Stimulated activated CD8-positive, alpha-beta memory T cell treated with anti-CD3 and anti-CD28 coated beads, Interleukin-15, amount 100 ng/mL, for 1 hour (primary cell): ENCODE measurements around the gene PFN2.
A peak's percentile ranks its signal among the peaks of the same experiment; 100 is the strongest.
"Not testable (repeated sequence)": the region's sequence is repeated elsewhere in the genome, so short reads cannot be mapped to it uniquely, and the experiment has no call there.

ENCODE experiments used
- DNase-seq: peaks from one replicate; pipeline ENCODE4 v3.0.0-alpha.2; 2020; ENCODE audit warnings: low read depth

Gene PFN2, protein sequence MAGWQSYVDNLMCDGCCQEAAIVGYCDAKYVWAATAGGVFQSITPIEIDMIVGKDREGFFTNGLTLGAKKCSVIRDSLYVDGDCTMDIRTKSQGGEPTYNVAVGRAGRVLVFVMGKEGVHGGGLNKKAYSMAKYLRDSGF

DNA sequence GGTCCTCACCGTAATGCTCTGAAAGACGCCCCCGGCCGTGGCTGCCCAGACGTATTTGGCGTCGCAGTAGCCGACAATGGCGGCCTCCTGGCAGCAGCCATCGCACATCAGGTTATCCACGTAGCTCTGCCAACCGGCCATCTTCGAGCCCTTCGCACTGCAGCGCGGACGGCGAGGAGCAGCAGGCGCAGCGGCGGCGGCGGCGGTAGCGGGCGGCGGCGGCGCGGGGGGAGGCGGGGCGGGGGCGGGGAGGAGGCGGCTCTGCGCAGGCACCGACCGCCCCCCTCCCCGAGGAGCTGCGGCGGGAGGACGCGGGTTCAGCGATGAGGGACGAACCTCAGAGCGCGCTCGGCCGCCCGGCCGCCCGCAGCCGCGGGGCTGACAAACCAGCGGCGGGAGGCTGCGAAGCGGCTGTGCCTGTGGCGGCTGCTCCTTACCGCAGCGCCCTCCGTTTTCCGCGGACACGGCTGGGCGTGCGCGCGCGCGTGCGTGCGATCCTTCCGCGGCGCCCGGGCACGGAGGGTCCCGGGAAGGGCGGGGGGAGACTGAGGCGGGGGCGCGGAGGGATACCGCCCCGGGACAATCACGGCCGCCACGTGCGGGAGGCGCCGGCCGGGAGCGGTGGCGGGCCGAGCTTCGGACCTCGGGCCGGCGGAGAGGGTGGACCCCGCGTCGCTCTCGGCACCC lies at the start of gene PFN2:
PFN2 (minus strand) TSS at position 180 of the 687 bp plus-strand sequence; CDS start at position 141, 39 bp downstream.
- DNase-seq, result no peak

DNA sequence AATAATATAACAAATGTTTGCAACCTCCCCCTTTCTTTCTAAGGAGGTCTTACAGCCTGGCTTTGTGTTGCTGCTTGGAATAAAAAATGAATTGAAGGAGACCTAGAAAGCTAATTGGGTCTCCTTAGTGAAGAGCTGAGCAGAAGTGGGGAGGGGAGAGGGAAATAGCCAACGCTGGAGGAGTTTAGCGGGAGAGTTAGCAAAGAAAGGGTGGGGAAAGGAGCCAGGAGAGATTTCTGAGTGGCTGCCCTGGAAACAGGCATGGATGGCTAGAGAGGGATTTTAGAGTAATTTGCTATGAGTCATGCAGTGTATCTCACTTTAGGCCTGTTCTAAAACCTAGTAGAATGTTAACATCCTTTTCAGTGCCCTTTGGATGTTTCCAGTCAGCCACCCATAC lies 45.2 kb upstream of the PFN2 start:
- DNase-seq, result no peak

- DNase-seq, result no peak
Measured at GRCh38 chr3:150014782-150015181, 44.1 kb upstream of the PFN2 start.

DNA sequence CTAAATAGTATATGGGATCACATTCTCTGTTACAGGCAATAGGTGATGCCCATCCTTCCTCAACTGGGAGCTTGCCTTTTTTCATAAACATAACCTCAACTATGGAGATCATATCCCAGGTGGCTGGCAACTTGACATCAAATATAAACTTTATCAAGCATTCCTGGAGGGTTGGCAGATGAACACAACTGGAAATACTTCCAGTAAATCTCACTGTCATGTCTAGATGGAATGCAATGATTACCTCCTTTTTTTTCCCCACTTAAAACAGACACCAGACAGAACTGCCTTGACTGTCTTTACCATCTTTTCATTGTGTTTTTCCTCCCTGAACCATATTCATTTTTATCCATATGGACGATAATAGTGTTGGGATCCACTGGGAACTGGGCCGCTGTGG lies 43.1 kb upstream of the PFN2 start:
- no peak for DNase-seq

- no peak for DNase-seq
Measured at GRCh38 chr3:150006794-150007193, 36.1 kb upstream of the PFN2 start.

DNA sequence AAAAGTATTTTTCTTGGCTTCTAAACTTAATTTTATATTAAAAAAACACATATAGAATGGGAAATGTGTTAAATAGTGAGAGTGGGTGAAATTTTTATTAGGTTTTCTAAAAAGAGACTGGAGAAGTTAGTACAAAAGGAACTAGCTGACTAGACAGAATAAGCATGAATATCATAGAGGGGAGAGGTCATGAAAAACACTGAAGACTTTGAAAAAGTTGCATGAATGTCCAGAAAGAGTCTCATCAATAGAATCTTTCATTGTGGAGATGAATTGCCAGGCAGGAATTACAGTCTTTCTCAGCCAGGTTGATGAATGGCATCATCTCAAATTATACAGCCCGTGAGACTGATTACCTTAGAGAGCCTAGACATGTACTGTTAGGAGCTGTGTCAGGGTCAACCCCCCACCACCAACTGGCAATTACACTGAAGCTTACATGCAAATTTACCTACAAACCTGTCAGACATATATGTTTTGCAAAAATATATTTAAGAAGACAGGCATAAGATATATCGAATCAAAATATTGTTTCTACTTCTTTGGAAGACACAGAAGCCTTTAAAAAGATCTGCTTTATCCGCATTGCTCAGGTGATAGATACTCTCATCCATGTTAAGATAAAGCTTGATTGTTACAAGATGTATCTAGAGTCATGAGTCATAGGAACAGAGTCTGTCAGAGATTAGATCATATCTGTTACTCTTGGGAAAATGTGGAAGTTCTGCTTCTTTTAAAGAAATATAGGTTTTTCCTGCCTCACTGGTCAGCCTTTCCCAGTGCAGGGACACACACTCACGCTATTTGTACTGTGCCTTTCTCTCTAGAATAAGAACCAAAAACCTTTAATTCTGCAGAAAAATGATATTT lies 34.8 kb upstream of the PFN2 start:
- DNase-seq, result no peak

DNA sequence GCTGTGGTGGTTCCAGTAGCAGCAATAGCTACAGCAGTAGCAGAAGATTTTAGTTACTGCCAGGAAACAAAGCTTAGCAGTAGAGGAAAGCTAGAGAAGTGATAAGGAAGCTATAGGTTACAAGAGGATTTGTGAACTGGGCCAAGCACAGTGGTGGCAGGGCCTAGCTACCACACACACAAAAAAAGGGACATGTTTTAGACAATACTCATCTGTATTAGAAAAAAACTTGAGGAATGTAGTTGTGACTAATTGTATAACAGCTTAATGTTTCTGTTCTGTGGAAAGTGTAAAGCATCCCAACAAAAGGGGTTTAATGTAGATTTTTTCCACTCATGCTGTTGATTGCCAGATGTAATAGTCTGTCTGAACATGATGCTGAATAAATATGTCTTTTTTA lies 29.9 kb upstream of the PFN2 start:
- DNase-seq, result no peak

DNA sequence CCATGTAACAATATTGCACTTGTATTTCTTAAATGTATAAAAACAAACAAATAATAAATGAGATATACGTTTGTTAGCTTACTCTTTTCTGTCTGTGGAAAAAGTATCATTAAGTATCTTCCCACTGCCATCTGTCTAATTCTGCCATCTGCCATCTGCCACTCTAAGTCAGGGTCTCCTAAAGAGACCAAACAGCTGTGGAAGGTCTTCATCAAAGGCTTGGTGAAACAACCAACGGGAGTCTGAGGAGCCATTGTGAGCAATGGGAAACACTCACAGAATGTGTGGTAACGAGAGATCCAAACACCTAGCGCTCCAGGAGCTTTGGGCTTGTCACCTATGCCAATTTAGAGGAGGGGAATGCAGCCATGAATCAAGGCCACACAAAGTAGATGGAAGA lies 28.7 kb upstream of the PFN2 start:
- no peak for DNase-seq

GRCh38 chr3:149998946-149999345 lies 28.3 kb upstream of the PFN2 start:
- no peak for DNase-seq

- no peak for DNase-seq
Measured at GRCh38 chr3:149992416-149993058, 21.8 kb upstream of the PFN2 start.

DNA sequence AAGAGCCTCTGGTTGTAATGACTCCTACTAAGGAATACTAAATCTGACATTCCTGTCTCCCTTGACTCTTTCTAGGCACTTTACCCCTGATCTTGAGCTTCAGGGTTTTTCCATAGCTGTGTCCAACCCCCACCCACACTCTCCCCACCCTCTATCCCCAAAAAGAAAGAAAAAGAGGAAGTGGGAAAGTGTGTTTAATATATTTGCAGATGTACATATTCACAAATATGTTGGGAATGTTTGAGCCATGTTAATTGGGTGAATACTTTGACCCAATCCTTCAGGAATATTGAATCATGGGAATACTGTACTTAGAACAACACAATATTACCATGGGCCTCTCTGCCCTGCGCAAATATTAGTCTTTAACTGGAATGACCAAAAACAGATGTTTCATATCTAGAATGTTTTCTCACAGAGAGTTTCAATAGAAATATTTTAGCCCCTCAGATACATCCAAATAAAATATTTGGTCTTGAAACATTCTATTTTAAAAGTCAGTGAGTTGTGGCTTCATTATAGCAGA lies 19.8 kb upstream of the PFN2 start:
- DNase-seq, result no peak

DNA sequence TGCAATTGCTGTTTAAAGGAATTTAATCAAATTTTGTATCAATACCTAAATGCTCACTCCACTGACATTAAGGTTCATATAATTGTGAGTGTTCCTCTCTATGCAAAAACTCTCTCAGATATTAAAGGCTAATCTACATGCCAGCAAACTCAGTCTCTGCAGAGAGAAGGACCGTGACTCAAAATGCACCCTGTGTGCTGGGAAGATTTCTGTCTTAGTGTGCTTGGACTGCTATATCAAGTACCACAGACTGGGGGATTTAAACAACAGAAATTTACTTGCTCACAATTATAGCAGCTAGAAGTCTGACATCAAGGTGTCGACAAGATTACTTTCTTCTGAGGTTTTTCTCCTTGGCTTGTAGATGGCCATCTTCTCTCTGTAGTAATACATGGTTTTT lies 18.6 kb upstream of the PFN2 start:
- DNase-seq, result no peak

- DNase-seq, result no peak
Measured at GRCh38 chr3:149983628-149984027, 12.9 kb upstream of the PFN2 start.

DNA sequence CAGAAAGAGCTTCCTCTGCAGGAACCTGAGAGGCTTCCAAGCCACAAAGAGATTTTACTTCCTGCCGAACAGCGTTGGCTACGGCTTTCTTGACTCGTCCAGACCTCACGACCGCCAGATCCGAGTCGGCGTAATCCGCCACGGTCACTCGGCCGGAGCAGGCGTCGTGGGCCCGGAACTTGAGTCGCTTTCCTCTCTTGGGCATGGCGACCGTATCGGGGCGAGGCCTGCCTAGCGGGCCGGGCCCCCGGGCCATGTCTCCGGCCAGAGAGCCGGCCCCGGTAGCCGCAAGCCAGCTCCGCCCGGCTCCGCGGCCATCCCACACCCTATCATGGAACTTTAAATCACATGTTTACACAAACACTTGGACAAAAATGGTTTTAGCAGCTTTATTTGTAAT lies 12.4 kb upstream of the PFN2 start:
- DNase-seq, result not testable (repeated sequence)

GRCh38 chr3:149981979-149982378 lies 11.3 kb upstream of the PFN2 start:
- not testable (repeated sequence) for DNase-seq

DNA sequence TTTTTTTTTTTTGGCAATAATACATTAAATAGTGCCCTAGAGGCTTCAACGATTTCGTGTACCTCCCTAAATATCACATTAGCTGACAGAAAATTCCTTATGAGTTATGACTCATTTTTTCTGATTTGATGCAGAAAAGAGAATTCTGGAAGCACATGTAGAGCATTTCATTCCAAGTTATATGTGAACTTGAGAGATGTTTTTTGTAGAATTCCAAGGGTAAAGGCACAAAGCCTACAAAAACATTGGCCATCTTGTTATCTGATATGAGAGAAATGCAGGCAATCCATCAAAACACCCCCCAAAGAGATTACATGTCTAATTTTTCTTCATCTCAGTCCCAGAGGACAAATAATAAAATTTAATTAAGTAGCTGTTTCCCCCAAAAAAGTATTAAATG lies 6.7 kb upstream of the PFN2 start:
- DNase-seq, result no peak

DNA sequence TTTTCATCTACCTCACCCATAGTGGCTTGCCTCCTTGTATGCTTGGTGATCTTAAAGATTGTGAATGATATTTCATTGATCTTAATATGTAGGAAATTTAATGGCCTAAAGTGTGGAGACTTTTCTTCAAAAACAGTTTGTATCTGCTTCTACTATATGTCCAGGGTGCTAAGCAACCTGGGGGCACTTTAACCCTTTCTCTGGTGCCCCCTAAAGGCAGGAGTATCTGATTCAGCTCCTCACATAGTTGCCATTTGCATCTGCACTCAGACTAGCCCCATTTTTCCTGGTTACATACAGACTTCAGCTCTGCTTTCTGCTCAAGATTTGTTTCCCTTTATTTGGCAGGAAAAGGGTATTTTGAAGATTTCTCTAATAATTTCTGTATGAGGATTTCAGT lies 5.2 kb upstream of the PFN2 start:
- DNase-seq, result no peak

DNA sequence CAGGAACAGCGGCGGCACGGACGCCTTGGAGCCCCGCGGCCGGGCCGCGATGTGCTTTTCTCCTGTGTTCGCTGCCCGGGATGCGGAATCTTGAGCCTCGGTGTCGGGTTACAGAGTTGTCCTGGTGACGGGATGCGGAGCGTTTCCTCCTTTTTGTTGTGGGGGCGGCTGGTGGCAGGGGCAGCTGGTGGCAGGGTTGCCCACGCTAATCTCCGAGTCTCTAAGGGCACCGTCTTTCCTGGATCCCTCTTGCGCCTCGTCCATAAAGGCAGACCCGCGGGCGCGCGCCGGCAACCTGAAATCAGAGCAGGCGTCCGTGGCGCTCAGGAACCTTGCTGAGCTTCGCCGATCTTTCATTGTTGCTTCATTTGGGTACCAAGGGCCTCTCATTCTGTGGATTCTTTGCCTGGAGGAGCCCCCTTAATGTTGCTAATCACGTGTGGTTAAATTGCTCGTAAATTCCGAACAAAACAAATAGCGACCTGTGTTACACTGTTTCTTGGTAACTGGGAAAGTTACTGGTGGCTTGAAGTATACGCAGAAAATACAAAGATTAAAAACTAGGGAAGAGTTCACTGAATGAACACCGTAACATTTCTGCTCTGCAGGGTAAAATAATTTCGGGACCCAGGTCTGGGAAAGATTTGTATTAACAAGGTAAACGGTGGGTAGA lies 844 bp upstream of the PFN2 start:
- DNase-seq, result no peak

GRCh38 chr3:149969940-149970715 lies 567 bp downstream of the PFN2 start:
- DNase-seq, result peak; percentile 61

DNA sequence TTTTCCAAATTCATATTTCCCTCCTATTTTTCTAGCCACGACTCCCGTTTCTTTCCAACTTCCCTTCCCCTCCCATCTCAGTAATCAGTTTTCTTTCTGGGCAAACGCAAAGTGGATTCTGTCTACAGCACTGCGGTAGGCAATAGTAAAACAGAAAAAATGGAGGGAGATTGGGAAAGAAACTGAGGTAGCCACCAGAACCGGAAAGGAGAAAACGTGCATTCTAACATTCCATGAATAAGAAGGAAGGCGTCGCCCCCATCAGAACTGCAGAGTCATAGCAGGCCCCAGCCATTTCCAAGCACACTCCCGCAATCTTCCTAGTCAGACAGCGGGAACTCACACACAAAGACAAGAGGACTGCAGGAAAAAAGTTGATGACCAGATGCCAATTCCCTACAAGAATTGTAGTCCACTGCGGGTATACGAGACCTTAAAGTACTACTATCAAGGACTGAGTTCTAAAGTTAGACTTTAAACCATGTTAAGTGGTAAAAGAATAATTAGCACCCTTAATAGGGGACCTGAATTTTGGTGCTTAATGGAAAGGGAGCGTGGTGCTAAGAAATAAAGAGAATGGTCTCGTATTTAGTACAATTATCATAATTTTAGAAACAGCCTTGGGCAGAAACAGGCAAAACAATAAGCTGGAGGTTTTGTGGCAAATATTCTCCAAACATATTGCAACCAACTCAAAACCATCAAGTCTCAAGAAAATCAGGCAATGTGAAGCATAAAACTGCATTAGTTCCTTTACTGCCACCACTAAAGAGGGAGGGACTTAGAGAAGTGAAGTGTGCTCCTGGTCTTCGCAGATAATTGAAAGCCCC lies 1.4 kb downstream of the PFN2 start:
- DNase-seq, result no peak
